AG04450 (cell line): ENCODE data around the gene CROCC. TPM values are rescaled to one million over a fixed set of nuclear protein-coding genes. Genes with fewer than 3 reads are reported as not detected.
"Not testable (repeated sequence)": the region's sequence is repeated elsewhere in the genome, so short reads cannot be mapped to it uniquely, and the experiment has no call there.

ENCODE experiments used
- CTCF ChIA-PET: fragments of 300-600, 350-600 bp; formaldehyde crosslinking; extraction: SDS; loops from one replicate; lab custom pipeline; 2022; ENCODE audit warnings: antibody characterized with exemption, inconsistent platforms; lab: Charles Lee
- POLR2A ChIA-PET: fragments of 350-600 bp; formaldehyde crosslinking; extraction: SDS; loops from one replicate; lab custom pipeline; 2021; ENCODE audit warnings: antibody characterized with exemption, inconsistent platforms; lab: Yijun Ruan, JAX
- DNase-seq: peaks from one replicate; pipeline ENCODE4 v3.0.0-alpha.2; 2011; ENCODE audit warnings: low read depth, low spot score
- H3K27ac ChIP-seq: one replicate; pipeline ENCODE4 v1.5.1; 2012; ENCODE audit warnings: low read depth, low read length, control low read depth
- H3K27me3 ChIP-seq: one replicate; pipeline ENCODE4 v1.6.0; 2012; ENCODE audit warnings: low read length; ENCODE audit not compliant: control insufficient read depth, insufficient read depth
- H3K4me3 ChIP-seq: 2 replicates; pipeline ENCODE4 v1.5.1; 2011; ENCODE audit warnings: mild to moderate bottlenecking, low read depth, low read length, control low read depth
- H3K9me3 ChIP-seq: 2 replicates; pipeline ENCODE4 v1.5.1; 2012; ENCODE audit warnings: low read length; ENCODE audit not compliant: control insufficient read depth, insufficient read depth
- polyA plus RNA-seq: library from polyadenylated mRNA; depleted of rRNA; stranded (reverse); fragments of >200 nt; gene quantifications from 2 replicates; pipeline ENCODE4 v1.2.3, GENCODE V29; 2011
- TF ChIP-seq, protein P1 (sequence below): IDR thresholded peaks from 2 replicates; pipeline ENCODE4 v1.5.1; 2011; ENCODE audit warnings: low read depth, low read length, control low read depth, inconsistent platforms

Gene CROCC
- polyA plus RNA-seq, 1 experiment: 4.2 TPM

DNA sequence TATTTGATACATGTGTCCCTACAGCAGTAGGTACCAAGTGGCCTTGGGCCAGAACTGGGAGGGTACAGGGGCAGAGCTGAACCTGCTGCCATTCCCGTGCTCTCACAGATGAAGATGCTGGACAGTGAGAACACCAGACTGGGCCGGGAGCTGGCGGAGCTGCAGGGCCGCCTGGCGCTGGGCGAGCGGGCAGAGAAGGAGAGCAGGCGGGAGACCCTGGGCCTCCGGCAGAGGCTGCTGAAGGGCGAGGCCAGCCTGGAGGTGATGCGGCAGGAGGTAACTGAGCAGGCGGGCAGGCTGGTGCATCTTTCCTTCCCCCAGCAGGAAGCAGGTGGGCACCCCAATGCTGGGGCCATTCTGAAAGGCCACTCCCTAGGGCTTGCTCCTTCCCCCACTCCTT, 36.7 kb downstream of the CROCC start:
- TF ChIP-seq, protein P1, sequence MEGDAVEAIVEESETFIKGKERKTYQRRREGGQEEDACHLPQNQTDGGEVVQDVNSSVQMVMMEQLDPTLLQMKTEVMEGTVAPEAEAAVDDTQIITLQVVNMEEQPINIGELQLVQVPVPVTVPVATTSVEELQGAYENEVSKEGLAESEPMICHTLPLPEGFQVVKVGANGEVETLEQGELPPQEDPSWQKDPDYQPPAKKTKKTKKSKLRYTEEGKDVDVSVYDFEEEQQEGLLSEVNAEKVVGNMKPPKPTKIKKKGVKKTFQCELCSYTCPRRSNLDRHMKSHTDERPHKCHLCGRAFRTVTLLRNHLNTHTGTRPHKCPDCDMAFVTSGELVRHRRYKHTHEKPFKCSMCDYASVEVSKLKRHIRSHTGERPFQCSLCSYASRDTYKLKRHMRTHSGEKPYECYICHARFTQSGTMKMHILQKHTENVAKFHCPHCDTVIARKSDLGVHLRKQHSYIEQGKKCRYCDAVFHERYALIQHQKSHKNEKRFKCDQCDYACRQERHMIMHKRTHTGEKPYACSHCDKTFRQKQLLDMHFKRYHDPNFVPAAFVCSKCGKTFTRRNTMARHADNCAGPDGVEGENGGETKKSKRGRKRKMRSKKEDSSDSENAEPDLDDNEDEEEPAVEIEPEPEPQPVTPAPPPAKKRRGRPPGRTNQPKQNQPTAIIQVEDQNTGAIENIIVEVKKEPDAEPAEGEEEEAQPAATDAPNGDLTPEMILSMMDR: no peak
- Histone ChIP-seq H3K27me3 (no peaks in the 10 kb centered on the region), H3K27ac (no peak overlapping the region), H3K9me3 (no peaks in the 10 kb centered on the region), H3K4me3 (no peak overlapping the region)
- CTCF ChIA-PET: interaction anchor here (1.7 kb wide), 1 partner anchor 88 kb away, joined by 9 read pairs; no protein-coding TSS in a partner anchor
- POLR2A ChIA-PET: no interaction called here
- DNase-seq: no peak

DNA sequence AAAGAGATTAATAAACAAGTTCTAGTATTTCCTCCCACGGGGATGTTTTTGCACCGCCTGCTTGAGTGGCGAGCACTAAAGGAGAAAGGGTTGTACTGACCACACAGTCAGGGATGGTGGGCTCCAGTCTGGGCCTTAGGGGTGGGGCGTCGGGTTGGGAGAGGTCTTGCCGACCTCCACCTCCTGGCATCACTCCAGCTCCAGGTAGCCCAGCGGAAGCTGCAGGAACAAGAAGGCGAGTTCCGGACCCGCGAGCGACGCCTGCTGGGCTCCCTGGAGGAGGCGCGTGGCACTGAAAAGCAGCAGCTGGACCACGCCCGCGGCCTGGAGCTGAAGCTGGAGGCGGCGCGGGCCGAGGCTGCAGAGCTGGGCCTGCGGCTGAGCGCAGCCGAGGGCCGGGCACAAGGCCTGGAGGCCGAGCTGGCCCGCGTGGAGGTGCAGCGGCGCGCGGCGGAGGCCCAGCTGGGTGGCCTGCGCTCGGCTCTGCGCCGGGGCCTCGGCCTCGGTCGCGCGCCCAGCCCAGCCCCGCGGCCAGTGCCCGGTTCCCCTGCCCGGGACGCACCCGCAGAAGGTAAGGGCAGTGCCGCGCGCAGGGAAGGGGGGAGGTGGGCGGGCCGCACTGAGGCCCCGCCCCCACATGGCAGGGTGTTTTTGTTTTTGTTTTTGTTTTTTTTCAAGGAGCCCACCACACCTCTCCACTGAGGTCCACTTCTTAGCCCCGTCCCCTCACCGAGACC, 39.0 kb downstream of the CROCC start:
- peak overlapping the region; percentile 40 for H3K4me3 ChIP-seq
- TF ChIP-seq, protein P1: peak; percentile 77
- no peak overlapping the region for H3K27ac ChIP-seq
- no peak for DNase-seq
- CTCF ChIA-PET: interaction anchor here (0.6 to 3.7 kb wide), 29 partner anchors 10 to 349 kb away, joined by 3 to 46 read pairs (median 4); partner anchors contain the start of gene MFAP2
- POLR2A ChIA-PET: interaction anchor here (0.6 to 1.3 kb wide), 3 partner anchors 18 to 93 kb away, joined by 4 to 7 read pairs (median 6); no protein-coding TSS in a partner anchor
- H3K27me3 ChIP-seq: no peaks in the 10 kb centered on the region
- H3K9me3 ChIP-seq: no peaks in the 10 kb centered on the region

DNA sequence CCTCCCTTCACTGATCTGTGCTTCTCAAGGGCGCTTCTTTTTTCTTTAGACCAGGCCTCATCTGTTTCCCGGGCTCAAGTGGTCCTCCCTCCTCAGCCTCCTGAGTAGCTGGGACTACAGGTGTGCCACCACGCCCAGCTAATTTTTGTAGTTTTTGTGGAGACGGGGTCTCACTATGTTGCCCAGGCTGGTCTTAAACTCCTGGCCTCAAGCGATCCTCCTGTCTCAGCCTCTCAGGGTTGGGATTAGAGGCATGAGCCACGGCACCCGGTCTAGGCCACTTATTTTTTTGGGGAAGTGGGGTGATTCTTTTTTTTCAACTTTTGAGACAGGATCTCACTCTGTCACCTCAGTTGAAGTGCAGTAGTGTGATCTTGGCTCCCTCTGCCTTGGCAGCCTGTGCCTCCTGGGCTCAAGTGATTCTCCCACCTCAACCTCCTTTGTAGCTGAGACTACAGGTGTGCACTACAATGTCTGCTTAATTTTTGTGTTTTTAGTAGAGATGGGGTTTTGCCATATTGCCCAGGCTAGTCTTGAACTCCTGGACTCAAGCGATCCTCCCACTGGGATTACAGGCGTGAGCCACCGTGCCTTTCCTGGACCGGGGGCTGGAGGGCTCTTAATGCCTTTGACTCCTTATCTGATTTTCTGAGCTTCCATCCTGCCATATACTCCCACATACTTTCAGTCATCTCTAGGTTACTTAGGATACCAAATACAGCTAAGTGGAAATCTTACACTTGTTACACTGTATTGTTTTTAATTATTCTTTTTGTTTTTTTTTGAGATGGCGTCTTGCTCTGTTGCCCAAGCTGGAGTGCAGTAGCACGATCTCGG, 39.8 kb downstream of the CROCC start:
- no peaks in the 10 kb centered on the region for H3K27me3 ChIP-seq
- H3K4me3 ChIP-seq: peak overlapping the region; percentile 40
- H3K9me3 ChIP-seq: no peaks in the 10 kb centered on the region
- no peak for DNase-seq
- no peak overlapping the region for H3K27ac ChIP-seq
- TF ChIP-seq, protein P1: no peak
- ChIA-PET CTCF (interaction anchor here (0.6 to 3.7 kb wide), 26 partner anchors 9 to 349 kb away, joined by 3 to 46 read pairs (median 4); partner anchors contain the start of gene MFAP2), POLR2A (interaction anchor here (0.6 to 1.3 kb wide), 2 partner anchors 17 to 93 kb away, joined by 4 to 6 read pairs; no protein-coding TSS in a partner anchor)

DNA sequence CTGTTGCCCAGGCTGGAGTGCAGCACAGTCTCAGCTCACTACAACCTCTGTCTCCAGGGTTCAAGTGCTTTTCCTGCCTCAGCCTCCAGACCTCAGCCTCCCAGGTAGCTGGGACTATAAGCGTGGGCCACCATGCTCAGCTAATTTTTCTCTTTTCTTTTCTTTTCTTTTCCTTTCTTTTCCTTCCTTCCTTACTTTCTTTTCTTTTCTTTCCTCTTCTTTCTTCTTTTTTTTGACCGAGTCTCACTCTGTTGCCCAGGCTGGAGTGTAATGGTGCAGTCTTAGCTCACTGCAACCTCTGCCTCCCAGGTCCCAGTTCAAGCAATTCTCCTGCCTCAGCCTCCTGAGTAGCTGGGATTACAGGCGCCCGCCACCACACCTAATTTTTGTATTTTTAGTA, 42.4 kb downstream of the CROCC start:
- H3K9me3 ChIP-seq, H3K27me3 ChIP-seq, H3K27ac ChIP-seq, DNase-seq, H3K4me3 ChIP-seq, CTCF ChIA-PET: not testable (repeated sequence)
- POLR2A ChIA-PET: interaction anchor here (0.6 kb wide), 1 partner anchor 347 kb away, joined by 4 read pairs; no protein-coding TSS in a partner anchor

DNA sequence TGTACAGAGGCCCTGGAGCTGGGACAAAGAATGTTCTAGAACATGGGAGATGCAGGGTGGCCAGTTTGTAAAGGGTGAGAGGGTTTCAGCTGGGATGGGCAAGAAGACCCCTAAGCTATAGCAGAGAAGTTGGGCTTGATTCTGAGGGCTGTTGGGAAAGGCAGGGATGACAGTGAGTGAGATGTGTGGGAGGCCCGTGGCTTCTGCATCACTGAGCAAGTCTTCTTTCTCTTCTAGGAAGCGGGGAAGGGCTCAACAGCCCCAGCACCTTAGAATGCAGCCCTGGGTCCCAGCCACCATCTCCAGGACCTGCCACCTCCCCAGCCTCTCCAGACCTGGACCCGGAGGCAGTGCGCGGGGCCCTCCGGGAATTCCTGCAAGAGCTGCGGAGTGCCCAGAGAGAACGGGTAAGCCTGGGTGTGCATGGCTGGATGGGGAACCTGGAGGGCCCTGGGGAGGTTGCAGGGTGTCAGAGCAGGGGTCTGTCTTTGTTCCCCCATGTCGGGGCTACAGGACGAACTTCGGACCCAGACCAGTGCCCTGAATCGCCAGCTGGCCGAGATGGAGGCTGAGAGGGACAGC, 43.8 kb downstream of the CROCC start:
- Histone ChIP-seq H3K4me3 (no peak overlapping the region), H3K27me3 (no peaks in the 10 kb centered on the region), H3K27ac (no peak overlapping the region), H3K9me3 (peaks cover 4% of the 10 kb centered on the region; the same call in 1 of the 2 replicates)
- POLR2A ChIA-PET: interaction anchor here (1.9 kb wide), 1 partner anchor 14 kb away, joined by 12 read pairs; the partner anchor contains the start of gene MFAP2
- TF ChIP-seq, protein P1: no peak
- CTCF ChIA-PET: interaction anchor here (0.8 to 1.9 kb wide), 2 partner anchors 13 to 14 kb away, joined by 3 to 10 read pairs; no protein-coding TSS in a partner anchor
- no peak for DNase-seq
